Activated T-helper 9 cell treated with anti-CD3 and anti-CD28 coated beads, Interleukin-2, amount 50 U/mL, for 16 hours (primary cell): ENCODE data around the gene DSTN.

Experiments
- DNase-seq: peaks from one replicate; pipeline ENCODE4 v3.0.0-alpha.2; 2020; ENCODE audit warnings: low read depth

The DSTN gene

GRCh38 chr20:17580895-17581294, 11.0 kb downstream of the DSTN start:
- no peak for DNase-seq

GRCh38 chr20:17583126-17583525, 13.3 kb downstream of the DSTN start:
- DNase-seq: no peak

DNA sequence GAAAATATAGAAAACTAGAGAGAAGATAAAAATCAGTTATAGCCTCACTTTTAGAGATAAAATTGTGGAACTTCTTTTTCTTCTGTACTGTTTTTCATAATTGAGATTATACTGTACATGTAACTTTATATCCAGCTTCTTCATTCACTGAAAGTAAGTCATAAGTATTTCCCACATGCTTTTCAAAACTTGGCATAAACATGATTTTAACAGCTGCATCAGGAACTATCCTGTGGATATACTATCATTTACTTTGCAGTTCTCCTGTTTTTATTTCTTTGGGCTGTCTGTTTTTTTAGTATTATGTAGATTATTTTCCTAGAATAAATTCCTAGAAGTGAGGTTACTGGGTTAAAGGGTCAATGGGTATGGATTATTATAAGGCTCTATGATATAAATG, 14.8 kb downstream of the DSTN start:
- DNase-seq: no peak

- no peak for DNase-seq
Measured at GRCh38 chr20:17586250-17586649, 16.4 kb downstream of the DSTN start.

DNA sequence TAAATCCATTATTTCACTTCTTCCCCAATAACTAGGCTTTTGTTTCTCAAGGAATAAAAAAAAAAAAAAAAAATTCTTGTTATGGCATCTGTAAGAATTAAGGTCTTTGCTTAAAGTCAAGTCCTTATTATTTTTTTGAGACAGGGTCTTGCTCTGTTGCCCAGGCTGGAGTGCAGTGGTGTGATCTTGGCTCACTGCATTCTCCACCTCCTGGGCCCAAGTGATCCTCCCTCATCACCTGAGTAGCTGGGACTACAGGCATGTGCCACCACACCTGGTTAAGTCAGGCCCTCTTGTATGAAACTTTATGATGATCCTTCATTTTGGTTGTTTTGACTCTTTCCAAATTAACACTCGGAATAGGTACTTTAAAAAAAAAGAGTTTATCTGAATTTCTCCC, 17.3 kb downstream of the DSTN start:
- no peak for DNase-seq

GRCh38 chr20:17587824-17588223, 17.9 kb downstream of the DSTN start:
- no peak for DNase-seq

GRCh38 chr20:17589161-17589834, 19.4 kb downstream of the DSTN start:
- no peak for DNase-seq

DNA sequence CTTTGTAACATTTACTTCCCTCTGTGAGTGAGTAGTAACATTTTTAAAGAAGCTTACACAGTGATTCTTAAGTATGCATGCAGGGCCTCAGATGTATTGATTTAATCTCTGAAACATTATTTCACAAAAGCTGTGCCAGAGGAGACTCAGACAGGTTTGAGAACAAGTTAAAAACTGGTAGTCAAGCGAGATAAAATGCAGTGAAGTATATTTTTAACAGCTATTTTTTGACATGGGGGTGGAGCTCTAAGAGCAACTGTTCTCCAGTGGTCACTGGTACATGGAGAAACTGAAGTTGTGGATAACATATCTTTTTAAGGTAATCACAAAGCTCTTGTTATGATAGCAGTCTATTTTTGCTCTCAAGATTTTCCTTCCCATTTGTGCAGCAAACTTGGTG, 20.4 kb downstream of the DSTN start:
- no peak for DNase-seq

- no peak for DNase-seq
Measured at GRCh38 chr20:17593902-17594301, 24.0 kb downstream of the DSTN start.

GRCh38 chr20:17594443-17594842, 24.6 kb downstream of the DSTN start:
- DNase-seq: no peak

DNA sequence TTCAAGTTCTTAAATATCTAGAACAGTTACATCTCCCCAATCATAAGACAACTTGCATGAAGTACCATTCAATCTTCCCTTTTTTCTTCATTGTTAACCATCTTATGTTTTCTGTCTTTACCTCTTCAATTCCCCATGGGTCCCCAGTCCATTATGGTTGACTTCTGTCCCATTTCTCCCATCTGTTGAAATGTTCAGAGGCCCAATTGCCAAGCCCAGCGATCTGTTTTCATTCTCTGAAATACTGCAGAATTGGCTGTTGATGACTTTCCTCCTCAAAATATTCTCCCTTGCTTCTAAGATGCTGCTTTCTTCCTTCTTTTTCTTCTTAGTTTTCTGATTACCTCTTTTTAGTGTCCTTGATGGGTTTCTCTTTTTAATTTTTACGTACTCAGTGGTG, 26.0 kb downstream of the DSTN start:
- no peak for DNase-seq

- no peak for DNase-seq
Measured at GRCh38 chr20:17598013-17598550, 28.2 kb downstream of the DSTN start.

- DNase-seq: no peak
Measured at GRCh38 chr20:17601957-17602356, 32.1 kb downstream of the DSTN start.

GRCh38 chr20:17602493-17602892, 32.6 kb downstream of the DSTN start:
- no peak for DNase-seq

DNA sequence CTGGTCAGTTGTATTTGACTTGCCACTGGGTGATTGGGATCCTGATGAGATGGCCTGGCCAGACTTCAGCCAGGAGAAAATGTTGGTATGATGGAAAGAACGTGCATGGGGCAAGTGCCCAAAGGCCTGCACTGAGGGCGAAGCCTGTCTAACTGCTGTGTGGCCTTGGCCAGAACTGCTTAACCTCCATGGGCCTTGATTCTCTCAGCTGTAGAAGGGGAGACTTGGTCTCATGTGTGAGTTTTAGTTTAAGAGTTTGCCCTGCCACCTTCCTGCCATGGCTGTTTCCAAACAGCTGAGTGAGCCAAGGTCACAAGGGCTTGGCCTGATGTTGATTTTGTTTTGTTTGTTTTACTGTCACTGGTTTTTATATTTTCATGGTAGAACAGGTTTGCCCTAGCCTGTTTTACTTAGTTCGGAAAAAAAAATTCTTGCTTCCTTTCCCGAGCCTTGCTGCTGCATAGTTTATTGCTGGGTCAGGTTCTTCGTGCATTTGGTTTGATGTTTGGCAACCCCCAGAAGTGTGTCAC, 35.3 kb downstream of the DSTN start:
- DNase-seq: no peak

DNA sequence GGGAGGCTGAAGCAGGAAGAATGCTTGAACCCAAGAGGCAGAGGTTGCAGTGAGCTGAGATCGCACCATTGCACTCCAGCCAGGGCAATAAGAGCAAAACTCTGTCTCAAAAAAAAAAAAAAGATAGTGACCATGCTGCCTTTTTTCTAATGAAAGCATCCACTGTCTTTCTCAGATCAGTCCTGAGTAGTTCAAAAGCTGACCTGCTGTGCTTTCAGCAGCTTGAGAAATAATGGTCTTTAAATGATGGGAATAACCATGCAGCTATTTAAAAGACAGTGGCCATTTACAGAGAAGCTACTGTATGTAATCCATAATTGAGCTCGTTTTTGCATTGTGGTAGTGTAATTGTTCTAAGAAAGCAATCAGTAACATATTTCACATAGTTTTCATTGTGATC, 36.1 kb downstream of the DSTN start:
- no peak for DNase-seq

DNA sequence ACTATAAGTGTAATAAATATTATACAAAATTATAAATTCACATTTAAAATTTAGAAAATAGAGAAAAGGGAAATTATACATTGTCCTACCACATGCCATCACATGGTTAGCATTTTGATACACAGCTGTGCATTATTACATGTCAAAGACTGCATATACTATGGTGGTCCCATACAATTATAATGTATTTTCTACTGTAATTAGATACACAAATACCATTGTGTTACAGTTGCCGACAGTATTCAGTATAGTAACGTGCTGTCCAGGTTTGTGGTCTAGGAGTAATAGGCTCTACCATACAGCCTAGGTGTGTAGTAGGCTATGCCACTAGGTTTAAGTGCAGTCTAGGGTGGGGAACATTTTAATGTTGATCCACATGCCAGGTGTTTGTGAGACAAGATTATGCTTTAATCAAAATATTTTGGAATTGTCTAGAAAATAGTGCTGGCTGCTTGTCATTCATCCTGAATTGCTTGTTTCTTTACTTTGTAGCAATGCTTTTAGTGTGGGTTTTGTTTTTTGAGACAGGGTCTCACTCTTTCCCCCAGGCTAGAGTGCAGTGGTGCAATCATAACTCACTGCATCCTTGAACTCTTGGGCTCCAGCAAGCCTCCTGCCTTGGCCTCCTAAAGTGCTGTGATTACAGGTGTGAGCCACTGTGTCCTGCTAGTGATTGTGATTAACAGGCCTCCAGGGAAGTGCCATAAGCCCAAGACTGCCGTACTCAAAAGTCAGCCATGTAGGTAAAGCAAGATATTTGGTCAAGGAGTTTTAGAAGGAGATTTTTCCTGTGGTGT, 39.0 kb downstream of the DSTN start:
- DNase-seq: no peak

DNA sequence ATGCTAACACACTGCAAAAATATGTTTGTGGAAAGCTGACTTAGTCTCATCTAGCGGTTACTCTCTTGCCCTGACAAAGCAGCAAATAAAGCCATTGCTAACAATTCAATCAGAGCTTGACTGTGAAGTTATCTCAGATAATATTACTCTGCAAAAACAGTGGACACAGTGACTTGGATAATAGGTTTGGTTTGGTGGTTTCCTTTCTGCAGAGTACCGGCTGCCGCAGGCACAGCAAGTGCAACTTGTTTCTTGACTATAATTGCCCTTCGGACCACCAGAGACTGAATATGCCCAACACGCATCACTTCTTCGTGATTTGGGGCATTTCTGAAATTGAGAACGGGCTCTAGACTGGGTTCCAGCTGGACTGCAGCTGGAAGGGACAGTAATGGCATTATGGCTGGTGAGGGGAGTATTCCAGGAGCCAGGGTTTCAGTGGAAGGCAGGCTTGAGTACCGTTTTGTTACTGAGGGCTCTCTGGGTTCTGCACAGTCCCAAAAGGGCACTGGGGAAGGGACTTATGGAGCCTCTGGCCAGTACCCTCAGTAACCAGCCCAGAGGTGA, 40.0 kb downstream of the DSTN start:
- no peak for DNase-seq

DNA sequence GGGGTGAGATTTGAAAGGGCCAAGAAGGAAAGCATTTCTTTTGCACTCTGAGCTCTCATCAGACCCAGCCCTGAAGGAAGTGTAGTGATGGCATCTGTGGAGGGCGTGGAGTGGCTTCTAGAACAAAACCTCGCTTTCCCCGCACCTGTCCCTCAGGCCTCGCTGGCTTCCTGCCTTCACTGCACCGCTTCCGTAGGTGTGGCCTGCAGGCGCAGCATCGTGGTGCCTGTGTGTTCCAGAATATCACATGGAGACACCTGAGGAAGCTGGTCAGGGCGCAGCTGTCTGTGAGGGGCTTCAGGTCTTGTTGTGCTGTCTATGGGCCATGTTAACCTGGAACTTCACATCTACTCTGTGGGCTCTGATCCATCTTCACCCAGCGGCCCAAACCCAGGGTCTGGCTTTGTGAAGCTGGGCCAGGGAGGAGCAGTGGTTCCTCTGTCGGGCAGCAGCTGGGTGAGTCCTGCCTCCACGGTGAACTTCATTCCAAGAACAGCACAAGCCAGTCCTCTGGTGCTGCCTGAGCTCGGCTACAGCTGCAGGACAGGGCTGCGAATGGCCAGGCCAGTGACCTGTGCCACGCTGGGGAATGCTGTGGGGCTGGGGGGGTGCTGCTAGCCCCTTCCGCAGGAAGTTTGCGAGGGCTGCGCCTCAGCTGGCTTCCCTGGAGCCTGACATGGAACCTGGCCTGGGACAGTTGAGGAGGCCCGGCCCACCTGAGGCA, 40.9 kb downstream of the DSTN start:
- DNase-seq: peak; percentile 29

- no peak for DNase-seq
Measured at GRCh38 chr20:17611290-17611539, 41.3 kb downstream of the DSTN start.

- no peak for DNase-seq
Measured at GRCh38 chr20:17611540-17612286, 41.8 kb downstream of the DSTN start.
